OCI-LY7 (cell line): ENCODE results near the gene CDH15. TPM values are rescaled to one million over a fixed set of nuclear protein-coding genes. Genes with fewer than 3 reads are reported as not detected.

Experiments used
- BruUV-seq: library from RNA; stranded (reverse); fragments of 400-500 nt; replicated peaks from 2 replicates; lab custom pipeline; 2021; lab: Mats Ljungman, UMichigan
- CTCF ChIA-PET: fragments of 300-600 bp; sonication (Branson Sonifier 250); formaldehyde crosslinking; loops from one replicate; lab custom pipeline; 2022; ENCODE audit warnings: antibody characterized with exemption; ENCODE audit not compliant: unreplicated experiment; lab: Charles Lee
- POLR2A ChIA-PET: fragments of 300-600 bp; sonication (Branson Sonifier 250); formaldehyde crosslinking; loops from one replicate; lab custom pipeline; 2022; ENCODE audit warnings: antibody characterized with exemption; lab: Charles Lee
- DNase-seq: peaks from one replicate; pipeline ENCODE4 v3.0.0-alpha.2; 2015; ENCODE audit warnings: low spot score
- H2AFZ ChIP-seq: fragments of 200-600 bp; sonication (generic), shearing (Covaris generic); 2 replicates; pipeline ENCODE4 v1.6.1; 2014; ENCODE audit warnings: mild to moderate bottlenecking, antibody characterized with exemption, low read length, moderate library complexity
- H3K27ac ChIP-seq: fragments of 200-600 bp; sonication (generic); 2 replicates; pipeline ENCODE4 v1.5.1; 2014; ENCODE audit warnings: mixed run types, low read depth, mild to moderate bottlenecking, moderate library complexity, low read length, inconsistent platforms; ENCODE audit not compliant: poor library complexity, severe bottlenecking
- H3K36me3 ChIP-seq: fragments of 200-600 bp; sonication (generic); 2 replicates; pipeline ENCODE4 v1.6.1; 2014; ENCODE audit warnings: mild to moderate bottlenecking, antibody characterized with exemption, low read length, moderate library complexity, mixed read lengths; ENCODE audit not compliant: insufficient read depth
- H3K4me1 ChIP-seq: fragments of 200-600 bp; sonication (generic); 2 replicates; pipeline ENCODE4 v1.5.1; 2014; ENCODE audit warnings: mild to moderate bottlenecking, low read length; ENCODE audit not compliant: insufficient read depth, poor library complexity, severe bottlenecking
- H3K4me2 ChIP-seq: fragments of 200-600 bp; sonication (generic); 2 replicates; pipeline ENCODE4 v1.6.1; 2014; ENCODE audit warnings: mild to moderate bottlenecking, low read length
- H3K4me3 ChIP-seq: fragments of 200-600 bp; sonication (generic); 2 replicates; pipeline ENCODE4 v1.5.1; 2014; ENCODE audit warnings: mild to moderate bottlenecking, low read depth, low read length; ENCODE audit not compliant: poor library complexity, severe bottlenecking
- H3K79me2 ChIP-seq: fragments of 200-600 bp; sonication (generic); 2 replicates; pipeline ENCODE4 v1.6.1; 2016; ENCODE audit warnings: low read depth, mild to moderate bottlenecking, low read length, moderate library complexity, mixed read lengths; ENCODE audit not compliant: insufficient read depth
- H3K9me2 ChIP-seq: fragments of 200-600 bp; sonication (generic); 2 replicates; pipeline ENCODE4 v1.6.1; 2016; ENCODE audit warnings: mild to moderate bottlenecking, low read length, mixed read lengths; ENCODE audit not compliant: insufficient read depth
- H3K9me3 ChIP-seq: fragments of 200-600 bp; sonication (generic); 2 replicates; pipeline ENCODE4 v1.6.1; 2014; ENCODE audit warnings: mild to moderate bottlenecking, mixed run types, low read length, mixed read lengths
- H4K20me1 ChIP-seq: fragments of 200-600 bp; sonication (generic); 2 replicates; pipeline ENCODE4 v1.6.1; 2014; ENCODE audit warnings: mild to moderate bottlenecking, antibody characterized with exemption, low read length, moderate library complexity, mixed read lengths; ENCODE audit not compliant: insufficient read depth
- EZH2phosphoT487 ChIP-seq: fragments of 200-600 bp; sonication (generic); IDR thresholded peaks from 2 replicates; pipeline ENCODE4 v1.6.1; 2018; ENCODE audit warnings: low read depth, borderline replicate concordance, mild to moderate bottlenecking, mixed run types, antibody characterized with exemption, low read length, moderate library complexity, mixed read lengths
- intact Hi-C: fragments of 100-400 bp; cut with micrococcal nuclease; formaldehyde crosslinking; loops from one replicate; pipeline ENCODE4 v1.10.0; 2022; ENCODE audit not compliant: unreplicated experiment
- total RNA-seq, 2 experiments: library from RNA; depleted of rRNA in 1 of 2; stranded (reverse); fragments of >200 nt in 1 of 2; shearing (Covaris generic) in 1 of 2; gene quantifications; 2 replicates each; pipeline ENCODE4 v1.2.3, GENCODE V29; 2014 to 2022
- TF ChIP-seq, protein P1 (sequence below): fragments of 200-600 bp; sonication (generic); conservative IDR thresholded peaks from 2 replicates; pipeline ENCODE4 v1.5.1; 2014; ENCODE audit warnings: mild to moderate bottlenecking, antibody characterized with exemption, low read length, moderate library complexity, mixed read lengths

CDH15 gene
- total RNA-seq, 2 experiments from 2014 or later, result not detected

DNA sequence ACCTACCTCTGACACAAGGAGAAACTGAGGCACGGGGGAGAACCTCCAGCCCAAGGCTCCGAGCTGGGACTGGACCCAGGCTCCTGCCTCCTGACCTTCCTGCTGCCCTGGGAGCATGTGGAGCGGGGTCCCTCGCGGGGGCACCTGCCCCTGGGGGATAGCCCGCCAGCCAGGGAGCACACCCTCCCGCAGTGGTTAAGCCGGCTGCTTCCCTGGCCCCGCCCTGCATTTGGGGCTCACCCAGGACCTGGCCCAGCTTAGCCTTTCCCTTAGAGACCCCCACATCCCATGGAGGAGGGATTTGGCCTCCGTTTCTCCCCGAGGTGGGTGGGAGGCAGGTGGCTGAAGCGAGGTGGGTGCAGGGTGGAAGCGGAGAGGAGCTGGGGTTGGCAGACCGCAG is 1.8 kb upstream of the CDH15 start:
- intact Hi-C loops, result loop anchor here (2.0 to 5.0 kb wide), 4 partner anchors 23 to 432 kb away; partner anchors contain the start of gene ZNF778
- no peaks in the 10 kb centered on the region for H3K9me3 ChIP-seq
- no peaks in the 10 kb centered on the region for H3K36me3 ChIP-seq
- no peak overlapping the region for H2AFZ ChIP-seq
- no peak overlapping the region for H3K4me3 ChIP-seq
- CTCF ChIA-PET, result no interaction called here
- no peaks in the 10 kb centered on the region for H4K20me1 ChIP-seq
- H3K9me2 ChIP-seq, result no peaks in the 10 kb centered on the region
- peaks cover 25% of the 10 kb centered on the region for H3K4me1 ChIP-seq
- H3K4me2 ChIP-seq, result no peak overlapping the region
- H3K27ac ChIP-seq, result no peak overlapping the region
- no peak for TF ChIP-seq EZH2phosphoT487
- TF ChIP-seq, protein P1, sequence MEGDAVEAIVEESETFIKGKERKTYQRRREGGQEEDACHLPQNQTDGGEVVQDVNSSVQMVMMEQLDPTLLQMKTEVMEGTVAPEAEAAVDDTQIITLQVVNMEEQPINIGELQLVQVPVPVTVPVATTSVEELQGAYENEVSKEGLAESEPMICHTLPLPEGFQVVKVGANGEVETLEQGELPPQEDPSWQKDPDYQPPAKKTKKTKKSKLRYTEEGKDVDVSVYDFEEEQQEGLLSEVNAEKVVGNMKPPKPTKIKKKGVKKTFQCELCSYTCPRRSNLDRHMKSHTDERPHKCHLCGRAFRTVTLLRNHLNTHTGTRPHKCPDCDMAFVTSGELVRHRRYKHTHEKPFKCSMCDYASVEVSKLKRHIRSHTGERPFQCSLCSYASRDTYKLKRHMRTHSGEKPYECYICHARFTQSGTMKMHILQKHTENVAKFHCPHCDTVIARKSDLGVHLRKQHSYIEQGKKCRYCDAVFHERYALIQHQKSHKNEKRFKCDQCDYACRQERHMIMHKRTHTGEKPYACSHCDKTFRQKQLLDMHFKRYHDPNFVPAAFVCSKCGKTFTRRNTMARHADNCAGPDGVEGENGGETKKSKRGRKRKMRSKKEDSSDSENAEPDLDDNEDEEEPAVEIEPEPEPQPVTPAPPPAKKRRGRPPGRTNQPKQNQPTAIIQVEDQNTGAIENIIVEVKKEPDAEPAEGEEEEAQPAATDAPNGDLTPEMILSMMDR, result no peak
- H3K79me2 ChIP-seq, result no peaks in the 10 kb centered on the region
- no TSS peak for BruUV-seq
- POLR2A ChIA-PET, result no interaction called here
- DNase-seq, result no peak

DNA sequence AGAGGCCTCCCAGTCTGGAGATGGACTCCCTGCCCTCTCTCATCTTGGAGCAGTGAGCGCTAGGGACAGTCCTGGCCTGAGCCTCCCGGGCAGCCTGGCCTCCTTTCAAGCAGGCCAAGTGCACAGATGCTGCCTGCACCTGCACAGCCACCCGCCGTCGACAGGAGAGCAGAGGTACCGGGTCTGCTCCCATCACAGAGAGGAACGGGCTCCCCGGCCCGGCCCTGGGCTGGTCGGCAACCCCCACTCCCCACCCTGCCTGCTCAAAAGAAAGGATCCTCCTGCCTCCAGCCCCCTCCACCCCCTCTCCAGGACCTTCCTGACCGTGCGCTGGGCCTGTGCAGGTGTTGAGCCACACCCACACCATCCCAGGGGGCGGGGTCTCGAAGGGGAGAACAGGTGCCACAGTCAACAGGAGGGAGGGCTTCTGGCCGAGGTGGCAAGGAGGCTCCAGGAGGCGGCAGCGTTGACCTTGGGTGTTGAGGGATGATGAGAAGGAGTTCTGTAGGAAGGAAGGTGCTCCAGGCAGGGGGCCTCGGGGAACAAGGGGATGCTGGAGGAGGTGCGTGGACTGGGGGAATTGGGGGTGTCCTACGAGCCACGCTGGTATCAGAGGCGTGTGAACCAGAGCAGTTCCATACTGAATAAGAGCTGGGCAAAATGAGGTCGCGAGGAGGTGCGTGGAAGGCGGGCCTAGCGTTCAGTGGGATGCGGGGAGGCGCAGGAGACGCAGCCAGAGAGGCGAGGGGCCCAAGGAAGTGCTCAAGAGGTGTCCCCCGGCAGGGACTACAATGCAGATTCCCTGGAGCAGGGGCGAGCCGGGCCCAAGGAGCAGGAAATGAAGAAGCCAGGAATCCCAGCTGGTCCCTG is 967 bp upstream of the CDH15 start:
- DNase-seq, result peak; percentile 53
- no peak overlapping the region for H3K27ac ChIP-seq
- H3K9me3 ChIP-seq, result no peaks in the 10 kb centered on the region
- no peaks in the 10 kb centered on the region for H3K79me2 ChIP-seq
- ChIA-PET POLR2A (no interaction called here), CTCF (interaction anchor here (1.2 kb wide), 1 partner anchor 22 kb away, joined by 8 read pairs; no protein-coding TSS in a partner anchor)
- H3K9me2 ChIP-seq, result no peaks in the 10 kb centered on the region
- TF ChIP-seq, protein P1, result 0 out of 2 replicates have a peak, but pooled peaks have one; percentile 20
- no peak for TF ChIP-seq EZH2phosphoT487
- H3K36me3 ChIP-seq, result no peaks in the 10 kb centered on the region
- H3K4me2 ChIP-seq, result peak overlapping the region; percentile 74
- intact Hi-C loops, result loop anchor here (2.0 to 5.0 kb wide), 3 partner anchors 22 to 433 kb away; partner anchors contain the start of gene ZNF778
- BruUV-seq, result no TSS peak
- no peaks in the 10 kb centered on the region for H4K20me1 ChIP-seq
- H2AFZ ChIP-seq, result no peak overlapping the region
- H3K4me1 ChIP-seq, result peaks cover 25% of the 10 kb centered on the region
- H3K4me3 ChIP-seq, result peak overlapping the region; percentile 34

DNA sequence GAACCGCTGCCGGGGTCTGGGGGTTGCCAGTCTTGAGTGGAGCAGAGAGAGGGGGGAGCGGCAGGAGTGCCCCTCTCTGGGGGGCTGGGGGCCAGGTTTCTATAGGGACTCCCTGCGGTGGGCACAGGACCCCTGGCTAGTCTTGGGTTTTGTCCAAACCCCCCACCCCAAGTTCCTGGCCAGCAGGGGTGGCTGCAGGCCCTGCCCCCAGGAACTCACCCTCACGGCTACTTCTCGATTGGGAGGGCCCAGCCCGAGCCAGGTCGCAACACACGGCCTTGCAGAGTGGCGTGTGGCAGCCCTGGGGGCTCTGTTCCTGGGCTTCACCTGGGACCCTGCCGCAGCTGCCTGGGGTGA is 601 bp downstream of the CDH15 start:
- Histone ChIP-seq H3K4me3 (no peak overlapping the region), H3K9me3 (no peaks in the 10 kb centered on the region), H2AFZ (no peak overlapping the region), H3K79me2 (no peaks in the 10 kb centered on the region), H4K20me1 (no peaks in the 10 kb centered on the region), H3K4me1 (peaks cover 23% of the 10 kb centered on the region), H3K4me2 (no peak overlapping the region), H3K36me3 (no peaks in the 10 kb centered on the region), H3K27ac (no peak overlapping the region), H3K9me2 (no peaks in the 10 kb centered on the region)
- POLR2A ChIA-PET, result no interaction called here
- CTCF ChIA-PET, result no interaction called here
- no TSS peak for BruUV-seq
- intact Hi-C loops, result loop anchor here (5.0 kb wide), 1 partner anchor 435 kb away; no protein-coding TSS in a partner anchor
- no peak for DNase-seq
- TF ChIP-seq, protein P1, result no peak
